Activated CD4-positive, alpha-beta T cell treated with anti-CD3 and anti-CD28 coated beads, Interleukin-2, amount 10 ng/mL, durations not matched to agents 7 days and 5 days (primary cell): ENCODE data around the gene TSNAX. TPM values are rescaled to one million over a fixed set of nuclear protein-coding genes. Genes with fewer than 3 reads are reported as not detected.

Experiments
- CTCF ChIA-PET: fragments of 350-600 bp; sonication (Branson Sonifier 250); formaldehyde crosslinking; loops from one replicate; lab custom pipeline; 2021; ENCODE audit warnings: antibody characterized with exemption; lab: Charles Lee
- POLR2A ChIA-PET: fragments of 350-600 bp; sonication (Branson Sonifier 250); formaldehyde crosslinking; loops from one replicate; lab custom pipeline; 2021; ENCODE audit warnings: antibody characterized with exemption; lab: Charles Lee
- DNase-seq: peaks from one replicate; pipeline ENCODE4 v3.0.0-alpha.2; 2020
- H3K27ac Mint-ChIP-seq: one replicate; pipeline ENCODE4 v1.8.0; 2021; ENCODE audit warnings: mild to moderate bottlenecking, moderate library complexity, mixed read lengths
- H3K27me3 Mint-ChIP-seq: one replicate; pipeline ENCODE4 v1.8.0; 2021; ENCODE audit warnings: mixed read lengths
- H3K36me3 Mint-ChIP-seq: one replicate; pipeline ENCODE4 v1.8.0; 2021; ENCODE audit warnings: low read depth, mixed read lengths
- H3K4me1 Mint-ChIP-seq: one replicate; pipeline ENCODE4 v1.8.0; 2021; ENCODE audit warnings: mixed read lengths
- H3K4me3 Mint-ChIP-seq: one replicate; pipeline ENCODE4 v1.8.0; 2021; ENCODE audit warnings: mild to moderate bottlenecking, moderate library complexity, mixed read lengths
- H3K9me3 Mint-ChIP-seq: one replicate; pipeline ENCODE4 v1.8.0; 2021; ENCODE audit warnings: mixed read lengths
- total RNA-seq, 2 experiments: library from RNA; stranded (reverse); gene quantifications; one replicate each; pipeline ENCODE4 v1.2.3, GENCODE V29; 2021

The TSNAX gene
- total RNA-seq, 2 experiments from 2014 or later: 44.5 to 49.3 TPM

- ChIA-PET POLR2A (no interaction called here), CTCF (interaction anchor here (1.0 to 1.6 kb wide), 2 partner anchors 10 to 12 kb away, joined by 3 read pairs; partner anchors contain the start of gene DISC1)
- peak overlapping the region; percentile 96 for H3K27ac Mint-ChIP-seq
- H3K4me1 Mint-ChIP-seq: peaks cover 60% of the 10 kb centered on the region
- peaks cover 42% of the 10 kb centered on the region for H3K36me3 Mint-ChIP-seq
- peaks cover 5% of the 10 kb centered on the region for H3K27me3 Mint-ChIP-seq
- peaks cover 32% of the 10 kb centered on the region for H3K9me3 Mint-ChIP-seq
- peak overlapping the region; percentile 50 for H3K4me3 Mint-ChIP-seq
- no peak for DNase-seq
Measured at GRCh38 chr1:231613419-231614349, 85.2 kb downstream of the TSNAX start.

Other genes starting within 250 kb of the TSNAX start
- gene EXOC8, start 190.8 kb upstream of the TSNAX start, total RNA-seq: 10 to 100 TPM; 20.6 to 21.9 TPM
- 10 to 100 TPM; 12.5 to 19.0 TPM for gene SPRTN, start 190.4 kb upstream of the TSNAX start, total RNA-seq
- gene EGLN1, start 106.4 kb upstream of the TSNAX start, total RNA-seq: 10 to 100 TPM; 29.3 to 39.7 TPM
- 10 to 100 TPM; 13.3 to 17.0 TPM for gene DISC1, start 98.1 kb downstream of the TSNAX start, total RNA-seq